Measurements from ENCODE around the gene ACBD5.

DNA sequence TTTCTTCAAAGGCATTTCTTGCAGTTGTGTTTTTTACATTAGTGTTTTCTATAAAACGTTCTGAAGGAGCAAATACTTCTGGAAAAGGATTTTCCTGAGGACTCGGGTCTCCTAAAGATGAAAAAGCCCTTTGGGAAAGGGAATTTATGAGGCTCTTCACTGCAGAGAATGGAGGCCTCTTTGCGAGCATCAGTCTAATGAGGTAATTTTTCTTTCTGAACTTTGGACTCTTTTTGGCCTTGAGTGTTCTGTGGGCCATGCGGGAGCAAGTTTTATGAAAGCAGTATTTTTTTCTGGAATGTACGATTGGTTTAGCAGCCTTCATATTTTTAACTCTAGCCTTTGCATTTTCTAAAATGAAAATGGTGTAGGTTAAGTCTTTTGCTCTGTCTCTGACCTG is 6.4 kb upstream of the ACBD5 start:
- no peak for TF ChIP-seq EZH2 (IDR thresholded peaks at IDR 0.05; ENCODE audit: borderline replicate concordance)
- TF ChIP-seq, protein P1, sequence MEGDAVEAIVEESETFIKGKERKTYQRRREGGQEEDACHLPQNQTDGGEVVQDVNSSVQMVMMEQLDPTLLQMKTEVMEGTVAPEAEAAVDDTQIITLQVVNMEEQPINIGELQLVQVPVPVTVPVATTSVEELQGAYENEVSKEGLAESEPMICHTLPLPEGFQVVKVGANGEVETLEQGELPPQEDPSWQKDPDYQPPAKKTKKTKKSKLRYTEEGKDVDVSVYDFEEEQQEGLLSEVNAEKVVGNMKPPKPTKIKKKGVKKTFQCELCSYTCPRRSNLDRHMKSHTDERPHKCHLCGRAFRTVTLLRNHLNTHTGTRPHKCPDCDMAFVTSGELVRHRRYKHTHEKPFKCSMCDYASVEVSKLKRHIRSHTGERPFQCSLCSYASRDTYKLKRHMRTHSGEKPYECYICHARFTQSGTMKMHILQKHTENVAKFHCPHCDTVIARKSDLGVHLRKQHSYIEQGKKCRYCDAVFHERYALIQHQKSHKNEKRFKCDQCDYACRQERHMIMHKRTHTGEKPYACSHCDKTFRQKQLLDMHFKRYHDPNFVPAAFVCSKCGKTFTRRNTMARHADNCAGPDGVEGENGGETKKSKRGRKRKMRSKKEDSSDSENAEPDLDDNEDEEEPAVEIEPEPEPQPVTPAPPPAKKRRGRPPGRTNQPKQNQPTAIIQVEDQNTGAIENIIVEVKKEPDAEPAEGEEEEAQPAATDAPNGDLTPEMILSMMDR (IDR thresholded peaks at IDR 0.05; ENCODE audit: poor library complexity): no peak

Data from hepatocyte (in vitro differentiated cells).